Tibial artery (tissue), 4 donors: ENCODE measurements around the gene SAP130.

Source experiments
- DNase-seq, 2 donors: peaks; one replicate each; pipeline ENCODE4 v3.0.0-alpha.2; 2019
- H3K27ac ChIP-seq, 2 donors: fragments of 200-600 bp; sonication (generic) in 1 of 2; 1 replicate in 1 of 2; 2 replicates in 1 of 2; pipeline ENCODE4 v1.5.1; 2018 to 2019; ENCODE audit warnings: mild to moderate bottlenecking in 1 of 2
- H3K27me3 ChIP-seq, 2 donors: fragments of 200-600 bp; sonication (generic) in 1 of 2; one replicate each; pipeline versions ENCODE4 v1.5.1 to v1.6.0; 2016 to 2019
- H3K36me3 ChIP-seq, 3 donors: fragments of 200-600 bp; sonication (generic) in 2 of 3; one replicate each; pipeline ENCODE4 v1.5.1; 2016 to 2019; ENCODE audit warnings: mild to moderate bottlenecking in 2 of 3
- H3K4me1 ChIP-seq, 4 donors: fragments of 200-600 bp; sonication (generic) in 2 of 4; 1 replicate in 3 of 4; 2 replicates in 1 of 4; pipeline ENCODE4 v1.5.1; 2016 to 2019
- H3K4me3 ChIP-seq, 2 donors: fragments of 200-600 bp; sonication (generic) in 1 of 2; 1 replicate in 1 of 2; 2 replicates in 1 of 2; pipeline ENCODE4 v1.5.1; 2018 to 2019; ENCODE audit warnings: mild to moderate bottlenecking in 2 of 2
- H3K9me3 ChIP-seq, 3 donors: fragments of 200-600 bp; sonication (generic) in 1 of 3; one replicate each; pipeline ENCODE4 v1.5.1; 2016 to 2019
- intact Hi-C: fragments of 100-400 bp; cut with DNase I; formaldehyde crosslinking; loops from one replicate; pipeline ENCODE4 v1.15.0; 2023; ENCODE audit warnings: low total_unique reads
- TF ChIP-seq, protein P1 (sequence below), 2 experiments: fragments of 200-600 bp in 1 of 2; fragments of 450-650 bp in 1 of 2; IDR thresholded peaks; one replicate each; pipeline ENCODE4 v1.5.1; 2017 to 2019; ENCODE audit warnings: antibody characterized with exemption in 2 of 2, mild to moderate bottlenecking in 1 of 2, moderate library complexity in 1 of 2

Gene SAP130

DNA sequence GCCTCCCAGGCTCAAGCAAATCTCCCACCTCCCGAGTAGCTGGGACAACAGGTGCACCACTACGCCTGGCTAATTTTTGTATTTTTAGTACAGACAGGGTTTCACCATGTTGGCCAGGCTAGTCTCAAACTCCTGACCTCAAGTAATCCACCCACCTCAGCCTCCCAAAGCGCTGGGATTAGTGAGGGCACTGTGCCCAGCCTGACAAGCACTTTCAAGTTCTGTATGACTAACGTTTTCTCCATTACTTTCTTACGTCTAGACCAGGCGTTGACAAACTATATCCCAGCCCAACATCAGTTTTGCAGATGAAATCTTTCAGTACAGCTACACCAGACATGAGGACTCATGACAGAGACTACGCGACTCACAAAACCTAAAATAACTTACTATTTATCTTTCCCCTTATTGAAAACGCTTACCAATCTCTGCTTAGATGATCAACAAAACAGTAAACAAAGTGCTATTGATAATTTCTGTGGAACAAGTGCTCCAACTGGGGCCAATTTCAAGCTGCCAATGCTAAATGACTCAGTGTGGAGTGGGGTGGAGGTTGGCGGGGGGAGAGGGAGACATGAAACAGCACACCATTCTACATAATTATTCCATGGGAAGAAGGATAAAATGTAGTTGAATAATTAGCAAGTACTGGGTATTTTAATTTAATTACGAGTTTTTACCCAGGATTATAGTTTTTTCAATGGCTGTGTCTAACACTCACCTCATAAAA lies 59.1 kb downstream of the SAP130 start:
- Histone ChIP-seq H3K36me3 (peaks cover 31 to 73% (median 44%) of the 10 kb centered on the region in 3 donors), H3K4me3 (no peak overlapping the region), H3K27ac (no peak overlapping the region), H3K9me3 (no peaks in the 10 kb centered on the region), H3K27me3 (no peaks in the 10 kb centered on the region), H3K4me1 (no peaks in the 10 kb centered on the region)
- TF ChIP-seq, protein P1, sequence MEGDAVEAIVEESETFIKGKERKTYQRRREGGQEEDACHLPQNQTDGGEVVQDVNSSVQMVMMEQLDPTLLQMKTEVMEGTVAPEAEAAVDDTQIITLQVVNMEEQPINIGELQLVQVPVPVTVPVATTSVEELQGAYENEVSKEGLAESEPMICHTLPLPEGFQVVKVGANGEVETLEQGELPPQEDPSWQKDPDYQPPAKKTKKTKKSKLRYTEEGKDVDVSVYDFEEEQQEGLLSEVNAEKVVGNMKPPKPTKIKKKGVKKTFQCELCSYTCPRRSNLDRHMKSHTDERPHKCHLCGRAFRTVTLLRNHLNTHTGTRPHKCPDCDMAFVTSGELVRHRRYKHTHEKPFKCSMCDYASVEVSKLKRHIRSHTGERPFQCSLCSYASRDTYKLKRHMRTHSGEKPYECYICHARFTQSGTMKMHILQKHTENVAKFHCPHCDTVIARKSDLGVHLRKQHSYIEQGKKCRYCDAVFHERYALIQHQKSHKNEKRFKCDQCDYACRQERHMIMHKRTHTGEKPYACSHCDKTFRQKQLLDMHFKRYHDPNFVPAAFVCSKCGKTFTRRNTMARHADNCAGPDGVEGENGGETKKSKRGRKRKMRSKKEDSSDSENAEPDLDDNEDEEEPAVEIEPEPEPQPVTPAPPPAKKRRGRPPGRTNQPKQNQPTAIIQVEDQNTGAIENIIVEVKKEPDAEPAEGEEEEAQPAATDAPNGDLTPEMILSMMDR (IDR thresholded peaks at IDR 0.05), result no peak
- intact Hi-C loops, result no loop called here
- no peak for DNase-seq

DNA sequence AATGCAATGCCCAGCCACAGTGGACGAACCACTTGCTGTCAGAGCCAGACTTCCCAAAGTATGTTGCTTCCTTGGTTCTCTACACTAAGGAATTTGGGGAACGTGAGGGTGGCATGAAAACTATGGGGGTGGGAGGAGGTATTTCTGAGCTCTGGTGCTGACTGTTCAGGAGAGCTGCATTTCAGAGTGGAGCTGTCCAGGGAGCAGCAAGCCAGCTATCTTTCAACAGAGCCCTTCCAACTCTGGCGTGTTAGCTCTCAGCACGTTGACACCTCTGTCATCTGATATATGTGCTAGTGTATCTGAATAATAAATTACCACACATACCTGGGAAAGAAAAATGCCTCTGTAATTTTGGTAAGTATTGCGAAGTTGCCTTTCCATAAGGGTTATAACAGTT lies 66.1 kb downstream of the SAP130 start:
- H3K9me3 ChIP-seq, result no peaks in the 10 kb centered on the region
- H3K4me3 ChIP-seq, result no peak overlapping the region
- TF ChIP-seq, protein P1 (IDR thresholded peaks at IDR 0.05), result no peak
- H3K27me3 ChIP-seq, result no peaks in the 10 kb centered on the region
- intact Hi-C loops, result no loop called here
- DNase-seq, result no peak
- no peak overlapping the region for H3K27ac ChIP-seq
- no peaks in the 10 kb centered on the region for H3K4me1 ChIP-seq
- H3K36me3 ChIP-seq, result peaks cover 49 to 66% (median 49%) of the 10 kb centered on the region in 3 donors

DNA sequence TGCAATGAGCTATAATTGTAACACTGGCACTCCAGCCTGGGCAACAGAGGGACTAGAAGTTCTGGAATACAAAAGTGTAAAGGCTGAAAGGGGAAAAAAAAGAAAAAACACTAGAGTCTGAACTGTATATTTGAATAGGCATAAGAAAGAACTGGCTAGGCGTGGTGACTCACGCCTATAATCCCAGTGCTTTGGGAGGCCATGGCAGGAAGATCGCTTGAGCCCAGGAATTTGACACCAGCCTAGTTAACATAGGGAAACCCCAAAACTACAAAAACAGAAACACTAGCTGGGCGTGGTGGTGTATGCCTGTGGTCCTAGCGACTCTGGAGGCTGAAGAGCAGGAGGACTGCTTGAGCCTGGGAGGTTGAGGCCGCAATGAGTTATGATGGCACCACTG lies 70.6 kb downstream of the SAP130 start:
- DNase-seq, result no peak
- peaks cover 0 to 19% (median 12%) of the 10 kb centered on the region in 4 donors for H3K4me1 ChIP-seq
- peaks cover 32 to 58% (median 43%) of the 10 kb centered on the region in 3 donors for H3K36me3 ChIP-seq
- H3K27ac ChIP-seq, result no peak overlapping the region
- no peaks in the 10 kb centered on the region for H3K27me3 ChIP-seq
- TF ChIP-seq, protein P1 (IDR thresholded peaks at IDR 0.05), result no peak
- intact Hi-C loops, result no loop called here
- H3K9me3 ChIP-seq, result no peaks in the 10 kb centered on the region
- H3K4me3 ChIP-seq, result no peak overlapping the region

DNA sequence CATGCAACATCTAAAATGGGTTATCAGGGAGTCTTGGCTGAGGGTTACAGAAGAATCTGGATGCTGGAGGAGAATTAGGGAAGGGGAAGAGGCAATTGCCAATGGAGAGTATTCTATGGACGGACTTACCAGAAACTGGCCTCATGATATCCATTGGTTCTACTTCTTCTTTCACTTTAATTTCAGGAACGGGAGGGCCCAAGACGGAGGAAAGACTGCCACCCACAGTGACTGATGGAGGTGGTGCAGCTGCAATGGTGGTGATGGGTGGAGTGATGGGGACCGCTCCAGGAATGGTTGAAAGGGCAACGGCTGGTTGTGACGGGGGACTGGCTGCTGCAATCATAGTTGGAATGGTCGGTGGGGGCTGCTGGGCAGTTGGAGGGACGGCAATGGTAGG lies 73.0 kb downstream of the SAP130 start:
- Histone ChIP-seq H3K27me3 (no peaks in the 10 kb centered on the region), H3K36me3 (peaks cover 27 to 66% (median 46%) of the 10 kb centered on the region in 3 donors), H3K4me1 (peaks cover 0 to 19% (median 12%) of the 10 kb centered on the region in 4 donors), H3K4me3 (no peak overlapping the region), H3K27ac (no peak overlapping the region), H3K9me3 (no peaks in the 10 kb centered on the region)
- no peak for DNase-seq
- intact Hi-C loops, result no loop called here
- TF ChIP-seq, protein P1 (IDR thresholded peaks at IDR 0.05), result no peak

DNA sequence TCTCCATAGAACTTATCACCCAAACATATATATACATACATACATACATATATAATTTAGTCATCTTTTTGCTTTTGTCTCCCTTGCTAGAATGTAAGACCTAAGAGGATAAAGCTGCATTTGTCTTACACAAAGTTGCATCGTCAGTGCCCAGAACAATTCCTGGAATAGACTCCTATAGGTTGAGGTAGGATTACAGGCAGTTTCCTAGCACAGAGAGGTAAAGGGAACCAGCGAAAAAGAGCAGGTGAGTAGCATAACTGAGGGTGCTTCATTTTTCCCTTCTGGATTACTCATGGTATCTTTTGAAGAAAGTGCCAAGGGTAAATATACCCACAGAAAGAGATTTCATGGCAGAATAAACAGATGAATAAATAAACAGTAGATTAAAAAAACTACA lies 74.0 kb downstream of the SAP130 start:
- intact Hi-C loops, result no loop called here
- H3K36me3 ChIP-seq, result peaks cover 30 to 68% (median 51%) of the 10 kb centered on the region in 3 donors
- no peak for DNase-seq
- TF ChIP-seq, protein P1 (IDR thresholded peaks at IDR 0.05), result no peak
- no peaks in the 10 kb centered on the region for H3K9me3 ChIP-seq
- peaks cover 0 to 19% (median 12%) of the 10 kb centered on the region in 4 donors for H3K4me1 ChIP-seq
- peak overlapping the region; percentile 19 to 70 for H3K27ac ChIP-seq
- no peak overlapping the region for H3K4me3 ChIP-seq
- H3K27me3 ChIP-seq, result no peaks in the 10 kb centered on the region
